Breast epithelium (tissue), 3 donors: ENCODE results near the gene DHCR7.

Experiments used
- CTCF ChIP-seq, 3 donors: fragments of 450-650 bp; IDR thresholded peaks; one replicate each; pipeline ENCODE4 v1.5.1; 2016 to 2017; ENCODE audit warnings: antibody characterized with exemption in 3 of 3, mild to moderate bottlenecking in 3 of 3, moderate library complexity in 3 of 3
- POLR2A ChIP-seq: fragments of 450-650 bp; IDR thresholded peaks from one replicate; pipeline ENCODE4 v1.6.1; 2016; ENCODE audit warnings: antibody characterized with exemption, mild to moderate bottlenecking, moderate library complexity
- POLR2AphosphoS5 ChIP-seq, 3 donors: sonication (generic); formaldehyde crosslinking; IDR thresholded peaks; one replicate each; pipeline ENCODE4 v1.6.1; 2017; ENCODE audit warnings: antibody characterized with exemption in 3 of 3

- TF ChIP-seq CTCF (IDR thresholded peaks at IDR 0.05) (no peak), POLR2A (no peak), POLR2AphosphoS5 (IDR thresholded peaks at IDR 0.05) (no peak)
These were observed 40.6 kb upstream of the DHCR7 start for GRCh38 chr11:71488681-71489270.
